Measurements from ENCODE around the gene GLI2.

GLI2 gene

GRCh38 chr2:120761911-120762310, 26.2 kb downstream of the GLI2 start:
- no peak overlapping the region for H3K27ac ChIP-seq (ENCODE audit: low read length)

GRCh38 chr2:120762341-120763061, 26.8 kb downstream of the GLI2 start:
- H3K4me2 ChIP-seq (ENCODE audit: low read depth, low read length) = no peak overlapping the region
- no peak overlapping the region for H2AFZ ChIP-seq (ENCODE audit: low read length)
- TF ChIP-seq EZH2phosphoT487 (IDR thresholded peaks at IDR 0.05; ENCODE audit: low read length) (no peak), EZH2 (optimal IDR thresholded peaks at IDR 0.05; ENCODE audit: low read depth, low read length) (no peak)
- TF ChIP-seq, protein P1, sequence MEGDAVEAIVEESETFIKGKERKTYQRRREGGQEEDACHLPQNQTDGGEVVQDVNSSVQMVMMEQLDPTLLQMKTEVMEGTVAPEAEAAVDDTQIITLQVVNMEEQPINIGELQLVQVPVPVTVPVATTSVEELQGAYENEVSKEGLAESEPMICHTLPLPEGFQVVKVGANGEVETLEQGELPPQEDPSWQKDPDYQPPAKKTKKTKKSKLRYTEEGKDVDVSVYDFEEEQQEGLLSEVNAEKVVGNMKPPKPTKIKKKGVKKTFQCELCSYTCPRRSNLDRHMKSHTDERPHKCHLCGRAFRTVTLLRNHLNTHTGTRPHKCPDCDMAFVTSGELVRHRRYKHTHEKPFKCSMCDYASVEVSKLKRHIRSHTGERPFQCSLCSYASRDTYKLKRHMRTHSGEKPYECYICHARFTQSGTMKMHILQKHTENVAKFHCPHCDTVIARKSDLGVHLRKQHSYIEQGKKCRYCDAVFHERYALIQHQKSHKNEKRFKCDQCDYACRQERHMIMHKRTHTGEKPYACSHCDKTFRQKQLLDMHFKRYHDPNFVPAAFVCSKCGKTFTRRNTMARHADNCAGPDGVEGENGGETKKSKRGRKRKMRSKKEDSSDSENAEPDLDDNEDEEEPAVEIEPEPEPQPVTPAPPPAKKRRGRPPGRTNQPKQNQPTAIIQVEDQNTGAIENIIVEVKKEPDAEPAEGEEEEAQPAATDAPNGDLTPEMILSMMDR (IDR thresholded peaks at IDR 0.05; ENCODE audit: low read length) = no peak
- no peaks in the 10 kb centered on the region for H4K20me1 ChIP-seq (ENCODE audit: insufficient read depth, low read length)
- H3K4me1 ChIP-seq (ENCODE audit: low read length) = no peaks in the 10 kb centered on the region
- H3K9me2 ChIP-seq (replicated peaks; ENCODE audit: insufficient read depth, low read length) = no peaks in the 10 kb centered on the region
- H3F3A ChIP-seq (ENCODE audit: insufficient read depth, low read length) = no peaks in the 10 kb centered on the region
- no peak for DNase-seq
- H3K9me3 ChIP-seq (replicated peaks; ENCODE audit: insufficient read depth, low read length) = no peaks in the 10 kb centered on the region
- H3K4me3 ChIP-seq (ENCODE audit: low read length) = no peak overlapping the region
- no peaks in the 10 kb centered on the region for H3K79me2 ChIP-seq (ENCODE audit: low read length)
- peaks cover 13% of the 10 kb centered on the region for H3K27me3 ChIP-seq (replicated peaks; ENCODE audit: insufficient read depth, low read length)
- no peak overlapping the region for H3K9ac ChIP-seq (ENCODE audit: low read length)
- H3K27ac ChIP-seq (ENCODE audit: low read length) = no peak overlapping the region
- H3K36me3 ChIP-seq (replicated peaks; ENCODE audit: insufficient read depth, low read length) = no peaks in the 10 kb centered on the region

More at GRCh38 chr2:120761911-120762310, 26.2 kb downstream of the GLI2 start:
- Histone ChIP-seq H3K4me2 (ENCODE audit: low read depth, low read length) (no peak overlapping the region), H2AFZ (ENCODE audit: low read length) (no peak overlapping the region), H3F3A (ENCODE audit: insufficient read depth, low read length) (no peaks in the 10 kb centered on the region), H3K4me1 (ENCODE audit: low read length) (no peaks in the 10 kb centered on the region), H3K36me3 (replicated peaks; ENCODE audit: insufficient read depth, low read length) (no peaks in the 10 kb centered on the region), H3K4me3 (ENCODE audit: low read length) (no peak overlapping the region), H3K9ac (ENCODE audit: low read length) (no peak overlapping the region), H4K20me1 (ENCODE audit: insufficient read depth, low read length) (no peaks in the 10 kb centered on the region), H3K79me2 (ENCODE audit: low read length) (no peaks in the 10 kb centered on the region), H3K9me2 (replicated peaks; ENCODE audit: insufficient read depth, low read length) (no peaks in the 10 kb centered on the region), H3K27me3 (replicated peaks; ENCODE audit: insufficient read depth, low read length) (peaks cover 11% of the 10 kb centered on the region), H3K9me3 (replicated peaks; ENCODE audit: insufficient read depth, low read length) (no peaks in the 10 kb centered on the region)
- TF ChIP-seq EZH2 (optimal IDR thresholded peaks at IDR 0.05; ENCODE audit: low read depth, low read length) (no peak), EZH2phosphoT487 (IDR thresholded peaks at IDR 0.05; ENCODE audit: low read length) (no peak)
- TF ChIP-seq, protein P1 (IDR thresholded peaks at IDR 0.05; ENCODE audit: low read length) = no peak
- DNase-seq = no peak

DNA sequence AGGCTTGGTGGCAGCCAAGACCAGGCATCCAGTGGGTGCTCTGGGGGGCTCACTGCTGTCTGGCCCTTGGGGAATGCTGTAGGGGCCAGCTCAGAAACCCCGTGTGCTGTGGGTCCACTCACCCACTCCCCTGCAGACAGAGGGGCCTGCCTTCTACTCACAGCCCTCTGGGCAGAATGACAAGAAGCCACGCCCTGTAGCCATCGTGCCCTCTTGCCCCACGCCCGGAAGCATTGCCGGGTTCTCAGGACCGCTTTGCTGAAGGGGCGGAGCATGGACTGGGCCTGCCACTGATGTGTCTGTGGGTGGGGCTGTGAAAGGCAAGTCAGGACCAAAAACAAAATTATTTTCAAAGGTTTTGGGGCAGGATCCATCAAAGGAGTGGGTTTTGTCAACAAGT, 27.8 kb downstream of the GLI2 start:
- no peaks in the 10 kb centered on the region for H4K20me1 ChIP-seq (ENCODE audit: insufficient read depth, low read length)
- no peak overlapping the region for H3K9ac ChIP-seq (ENCODE audit: low read length)
- H3K4me3 ChIP-seq (ENCODE audit: low read length) = no peak overlapping the region
- no peaks in the 10 kb centered on the region for H3K9me2 ChIP-seq (replicated peaks; ENCODE audit: insufficient read depth, low read length)
- no peak overlapping the region for H3K4me2 ChIP-seq (ENCODE audit: low read depth, low read length)
- no peaks in the 10 kb centered on the region for H3K4me1 ChIP-seq (ENCODE audit: low read length)
- H3K27me3 ChIP-seq (replicated peaks; ENCODE audit: insufficient read depth, low read length) = peaks cover 13% of the 10 kb centered on the region
- no peak for DNase-seq
- H3K9me3 ChIP-seq (replicated peaks; ENCODE audit: insufficient read depth, low read length) = no peaks in the 10 kb centered on the region
- no peaks in the 10 kb centered on the region for H3F3A ChIP-seq (ENCODE audit: insufficient read depth, low read length)
- H3K27ac ChIP-seq (ENCODE audit: low read length) = no peak overlapping the region
- no peaks in the 10 kb centered on the region for H3K79me2 ChIP-seq (ENCODE audit: low read length)
- no peaks in the 10 kb centered on the region for H3K36me3 ChIP-seq (replicated peaks; ENCODE audit: insufficient read depth, low read length)
- TF ChIP-seq EZH2phosphoT487 (IDR thresholded peaks at IDR 0.05; ENCODE audit: low read length) = no peak
- no peak for TF ChIP-seq EZH2 (optimal IDR thresholded peaks at IDR 0.05; ENCODE audit: low read depth, low read length)
- TF ChIP-seq, protein P1 (IDR thresholded peaks at IDR 0.05; ENCODE audit: low read length) = no peak
- no peak overlapping the region for H2AFZ ChIP-seq (ENCODE audit: low read length)

All from MM.1S (cell line).